Iris pigment epithelial cell (primary cell): ENCODE results near the gene CLIC4.
"Not testable (repeated sequence)": the region's sequence is repeated elsewhere in the genome, so short reads cannot be mapped to it uniquely, and the experiment has no call there.

Experiments
- DNase-seq: peaks from one replicate; pipeline ENCODE4 v3.0.0-alpha.2; 2011; ENCODE audit warnings: low read depth

Gene CLIC4

DNA sequence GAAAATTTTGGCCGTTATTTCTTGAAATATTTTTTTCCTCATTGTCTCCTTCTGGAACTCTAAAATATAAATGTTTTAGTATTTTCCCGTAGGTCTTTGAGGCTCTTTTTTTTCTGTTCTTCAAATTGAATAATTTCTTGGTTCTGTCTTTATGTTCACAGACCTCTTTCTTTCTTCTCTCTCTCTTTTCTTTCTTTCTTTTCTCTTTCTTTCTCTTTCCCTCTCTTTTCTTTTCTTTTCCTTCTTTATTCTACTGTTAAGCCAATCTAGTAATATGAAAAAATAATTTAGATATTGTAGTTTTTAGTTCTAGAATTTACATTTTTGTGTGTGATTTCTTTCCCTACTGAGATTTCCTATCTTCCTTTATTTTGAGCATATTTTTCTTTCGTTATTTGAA lies 30.1 kb downstream of the CLIC4 start:
- DNase-seq, result no peak

DNA sequence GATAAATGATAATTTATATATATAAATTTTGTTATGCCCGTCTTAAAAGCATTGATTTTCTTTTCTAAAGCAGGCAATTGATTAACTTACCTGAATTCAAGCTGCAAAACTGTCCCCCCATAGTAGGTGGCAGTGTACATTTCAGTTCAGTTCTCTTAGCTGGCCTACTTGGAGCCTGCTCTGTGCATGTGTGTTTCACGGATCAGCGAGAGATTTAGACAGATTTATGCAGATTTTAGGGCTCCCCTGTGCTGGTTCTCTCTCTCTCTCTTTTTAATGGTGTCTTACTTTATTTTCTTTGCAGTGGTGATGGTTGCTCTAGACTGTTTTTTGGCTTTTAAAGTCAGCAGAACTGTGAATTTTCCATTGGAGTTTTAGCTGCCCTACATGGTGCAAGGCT lies 30.7 kb downstream of the CLIC4 start:
- no peak for DNase-seq

DNA sequence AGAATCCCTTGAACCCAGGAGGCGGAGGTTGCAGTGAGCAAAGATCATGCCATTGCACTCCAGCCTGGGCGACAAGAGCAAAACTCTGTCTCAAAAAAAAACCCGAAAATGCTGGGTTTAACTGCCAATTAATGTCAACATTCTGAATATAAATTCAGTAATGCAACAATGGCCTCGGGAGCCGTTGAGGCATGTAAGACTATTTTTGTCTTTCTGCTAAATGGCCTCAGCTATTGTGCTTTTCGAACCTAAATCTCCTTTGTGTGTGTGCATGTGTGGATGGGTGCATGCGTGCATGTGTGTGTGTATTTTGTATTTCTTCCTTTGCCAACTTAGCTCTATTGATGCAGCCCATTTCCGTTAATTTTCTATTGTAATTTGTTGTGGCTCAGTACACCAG lies 31.6 kb downstream of the CLIC4 start:
- DNase-seq, result no peak

DNA sequence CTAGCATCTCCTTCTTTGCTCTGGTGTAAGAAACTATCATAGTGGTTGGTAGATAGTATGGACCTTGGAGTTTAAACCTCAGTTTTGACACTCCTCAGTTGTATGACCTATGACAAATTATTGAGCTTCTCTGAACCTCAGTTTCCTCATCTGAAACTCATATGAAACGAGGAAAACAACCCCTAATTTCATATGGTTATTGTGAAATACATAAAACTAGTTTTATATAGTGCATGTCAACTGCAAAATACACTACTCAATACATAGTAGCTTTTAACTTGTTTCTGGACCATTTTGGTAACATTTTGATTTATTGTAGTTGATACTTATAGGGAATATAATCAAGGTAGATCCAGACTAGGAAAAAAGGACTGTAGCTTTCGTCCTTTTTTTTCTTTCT lies 32.9 kb downstream of the CLIC4 start:
- no peak for DNase-seq

DNA sequence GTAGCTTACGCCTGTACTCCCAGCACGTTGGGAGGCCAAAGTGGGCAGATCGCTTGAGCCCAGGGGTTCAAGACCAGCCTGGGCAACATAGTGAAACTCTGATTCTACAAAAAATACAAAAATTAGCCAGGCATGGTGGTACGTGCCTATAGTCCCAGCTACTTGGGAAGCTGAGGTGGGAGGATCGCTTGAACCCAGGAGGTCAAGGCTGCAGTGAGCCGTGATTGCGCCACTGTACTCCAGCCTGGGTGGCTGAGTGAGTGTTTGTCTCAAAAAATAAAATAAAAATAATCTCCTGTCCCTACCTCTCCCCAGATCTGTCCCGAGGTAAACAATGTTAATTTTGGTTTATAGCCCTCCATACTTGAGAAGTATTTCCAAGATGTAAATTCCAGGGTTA lies 34.0 kb downstream of the CLIC4 start:
- not testable (repeated sequence) for DNase-seq

DNA sequence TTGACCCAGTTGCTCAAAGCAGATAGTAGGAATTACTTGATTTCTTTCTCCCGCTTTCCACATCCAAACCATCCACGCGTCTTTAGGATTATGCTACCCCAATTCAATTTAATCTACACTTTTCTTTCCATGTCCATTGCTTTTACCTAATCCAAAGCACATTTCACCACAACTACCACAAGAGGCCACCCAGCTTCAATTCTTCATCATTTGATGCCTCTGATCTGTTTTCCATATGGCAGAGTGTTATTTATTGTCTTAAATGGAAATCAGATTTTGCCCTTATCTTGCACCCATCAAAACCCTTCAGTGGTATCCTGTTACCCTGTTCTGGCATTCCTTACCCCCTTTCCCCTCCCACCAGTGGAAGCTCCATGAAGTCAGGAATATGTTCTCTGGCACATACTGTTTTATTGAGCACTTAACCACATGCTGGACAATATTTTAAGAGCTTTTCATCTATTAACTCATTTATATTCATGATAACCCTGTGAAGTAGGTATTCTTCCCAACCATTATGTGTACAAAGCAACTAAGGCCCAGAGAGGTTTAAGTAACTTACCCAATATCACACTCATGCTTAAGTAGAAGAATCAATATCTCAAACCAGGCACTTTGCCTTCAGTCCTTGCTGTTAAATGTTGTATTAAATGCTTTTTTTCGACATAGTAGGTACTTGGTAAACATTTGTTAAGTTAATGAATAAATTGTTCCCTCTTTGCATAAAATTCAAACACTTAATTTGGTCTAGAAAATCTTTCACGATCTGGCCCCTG lies 34.6 kb downstream of the CLIC4 start:
- peak; percentile 39 for DNase-seq

DNA sequence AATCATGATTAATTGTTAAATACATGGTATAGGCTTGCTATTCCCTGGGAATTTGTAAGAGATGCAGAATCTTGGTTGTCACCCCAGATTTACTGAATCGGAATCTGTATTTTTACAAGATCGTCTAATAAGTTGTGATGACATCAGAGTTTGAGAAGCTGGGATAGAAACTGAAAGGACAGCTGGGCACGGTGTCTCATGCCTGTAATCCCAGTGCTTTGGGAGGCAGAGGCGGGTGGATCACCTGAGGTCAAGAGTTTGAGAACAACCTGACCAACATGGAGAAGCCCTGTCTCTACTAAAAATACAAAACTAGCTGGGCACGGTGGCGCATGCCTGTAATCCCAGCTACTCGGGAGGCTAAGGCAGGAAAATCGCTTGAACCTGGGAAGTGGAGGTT lies 35.4 kb downstream of the CLIC4 start:
- DNase-seq, result peak; percentile 30

DNA sequence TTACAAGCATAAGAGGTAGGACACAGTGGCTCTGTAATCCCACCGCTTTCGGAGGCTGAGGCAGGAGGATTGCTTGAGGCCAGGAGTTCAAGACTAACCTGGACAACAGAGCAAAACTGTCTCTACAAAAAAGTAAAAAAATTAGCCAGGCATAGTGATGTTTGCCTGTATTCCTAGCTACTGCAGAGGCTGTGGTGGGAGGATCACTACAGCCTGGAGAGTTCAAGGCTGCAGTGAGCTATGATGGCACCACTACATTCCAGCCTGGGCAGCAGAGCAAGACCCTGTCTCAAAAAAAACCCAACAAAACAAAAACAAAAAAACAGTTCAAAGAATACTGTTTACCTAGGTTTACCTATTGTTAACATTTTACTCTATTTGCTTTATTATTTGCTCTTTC lies 37.4 kb downstream of the CLIC4 start:
- DNase-seq, result no peak

DNA sequence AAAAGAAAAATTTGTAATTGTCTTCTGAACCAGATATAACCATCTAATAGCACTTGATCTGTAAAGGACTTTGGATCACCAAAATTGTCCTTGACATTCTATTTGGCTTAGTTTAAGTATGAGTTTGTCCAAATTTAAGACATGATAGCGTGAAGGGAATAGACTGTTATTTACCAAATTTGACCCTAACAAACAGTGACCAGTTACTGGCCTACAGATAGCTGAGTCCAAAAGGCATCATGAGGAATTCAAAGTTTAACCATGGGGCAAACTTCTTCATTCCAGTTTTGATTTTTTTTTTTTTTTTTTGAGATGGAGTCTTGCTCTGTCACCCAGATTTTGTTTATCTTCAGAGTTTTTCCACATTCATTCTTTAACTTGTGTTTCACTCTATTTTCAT lies 38.5 kb downstream of the CLIC4 start:
- DNase-seq, result no peak

DNA sequence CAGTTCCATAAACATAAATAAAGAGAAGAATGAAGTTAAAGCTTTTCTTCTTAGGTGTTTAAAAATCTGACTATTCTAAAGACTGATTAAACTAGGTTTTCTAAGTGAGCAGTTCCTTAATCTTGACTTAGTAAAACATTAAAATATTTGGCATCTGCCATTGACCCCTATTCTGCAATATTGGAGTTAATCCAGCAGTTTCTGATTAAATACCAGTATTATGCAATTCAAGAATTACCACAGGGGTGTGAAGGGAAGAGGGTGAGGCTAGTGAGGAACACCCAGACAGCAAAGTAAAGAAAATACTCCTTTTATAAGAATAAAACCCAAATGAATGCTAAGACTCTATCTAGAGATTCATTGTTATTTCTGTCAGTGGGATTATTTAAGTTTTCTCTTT lies 40.9 kb downstream of the CLIC4 start:
- peak; percentile 56 for DNase-seq

DNA sequence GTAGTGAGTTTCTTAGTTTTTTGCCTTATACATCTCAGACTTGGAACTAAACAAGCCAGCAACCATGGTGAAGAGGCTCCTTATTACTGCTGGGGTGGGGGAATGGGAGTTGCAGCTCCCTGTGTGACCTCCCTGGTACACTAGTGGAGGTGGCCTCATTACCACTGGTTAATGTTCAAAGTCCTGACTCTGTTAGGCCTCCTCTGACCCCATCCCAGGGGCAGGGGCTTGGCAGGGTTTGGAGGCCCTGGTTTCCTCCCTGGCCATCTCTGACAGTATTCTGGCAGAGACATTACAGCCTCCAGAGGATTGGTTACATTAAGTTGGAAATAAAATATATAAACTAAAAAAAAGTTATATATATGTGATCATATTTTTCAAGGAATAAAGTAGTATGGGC lies 45.2 kb downstream of the CLIC4 start:
- DNase-seq, result no peak

DNA sequence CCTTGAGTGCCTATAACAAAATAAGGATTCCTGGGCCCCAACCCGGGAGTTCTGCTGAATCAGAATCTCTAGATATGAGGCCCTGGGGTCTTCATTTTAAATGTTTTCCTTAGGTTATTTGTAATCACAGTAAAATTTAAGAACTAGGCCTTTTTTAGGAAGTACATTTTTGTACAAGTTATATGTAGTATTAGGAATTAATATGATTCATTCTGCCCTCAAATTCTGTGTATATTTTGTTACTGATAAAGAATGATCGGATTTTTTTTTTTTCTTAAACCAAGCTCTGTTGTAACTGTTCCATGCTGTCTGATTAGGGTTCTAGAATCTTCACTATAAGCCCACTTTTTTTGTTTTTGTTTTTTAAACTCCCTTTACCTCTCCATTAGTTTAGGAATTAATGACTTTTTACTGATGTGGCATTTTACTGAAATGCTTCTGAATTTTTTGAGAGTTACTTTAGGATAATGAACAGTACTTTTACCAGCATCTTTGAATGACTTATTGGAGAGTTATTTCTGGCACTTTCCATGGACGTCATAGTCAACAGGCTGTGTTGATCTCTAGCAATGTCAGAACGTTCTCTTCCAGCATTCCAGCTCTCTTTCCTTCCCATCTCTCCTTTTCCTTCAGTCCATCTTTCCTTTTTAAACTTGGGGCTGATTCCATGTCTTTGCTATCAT lies 48.3 kb downstream of the CLIC4 start:
- peak; percentile 87 for DNase-seq

DNA sequence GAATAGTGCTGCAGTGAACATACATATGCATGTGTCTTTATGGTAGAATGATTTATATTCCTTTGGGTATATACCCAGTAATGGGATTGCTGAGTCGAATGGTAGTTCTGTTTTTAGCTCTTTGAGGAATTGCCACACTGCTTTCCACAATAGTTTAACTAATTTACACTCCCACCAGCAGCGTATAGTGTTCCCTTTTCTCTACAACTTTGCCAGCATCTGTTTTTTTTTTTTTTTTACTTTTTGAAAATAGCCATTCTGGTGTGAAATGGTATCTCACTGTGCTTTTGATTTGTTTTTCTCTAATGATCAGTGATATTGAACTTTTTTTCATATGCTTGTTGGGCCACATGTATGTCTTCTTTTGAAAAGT lies 48.9 kb downstream of the CLIC4 start:
- DNase-seq, result not testable (repeated sequence)

DNA sequence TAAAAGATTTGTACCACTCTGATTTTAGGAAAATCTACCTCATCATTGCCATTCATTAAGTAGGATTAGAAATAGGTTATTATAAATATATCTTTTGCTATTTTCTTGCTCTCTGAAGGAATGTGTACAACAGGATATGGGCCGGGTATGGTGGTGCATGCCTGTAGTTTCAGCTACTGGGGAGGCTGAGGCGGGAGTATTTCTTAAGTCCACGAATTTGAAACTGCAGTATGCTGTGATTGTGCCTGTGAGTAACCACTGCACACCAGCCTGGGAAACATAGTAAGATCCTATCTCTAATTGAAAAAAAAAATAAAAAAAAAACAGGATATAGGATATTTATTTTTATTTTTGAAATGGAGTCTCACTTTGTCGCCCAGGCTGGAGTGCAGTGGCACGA lies 50.0 kb downstream of the CLIC4 start:
- peak; percentile 71 for DNase-seq

DNA sequence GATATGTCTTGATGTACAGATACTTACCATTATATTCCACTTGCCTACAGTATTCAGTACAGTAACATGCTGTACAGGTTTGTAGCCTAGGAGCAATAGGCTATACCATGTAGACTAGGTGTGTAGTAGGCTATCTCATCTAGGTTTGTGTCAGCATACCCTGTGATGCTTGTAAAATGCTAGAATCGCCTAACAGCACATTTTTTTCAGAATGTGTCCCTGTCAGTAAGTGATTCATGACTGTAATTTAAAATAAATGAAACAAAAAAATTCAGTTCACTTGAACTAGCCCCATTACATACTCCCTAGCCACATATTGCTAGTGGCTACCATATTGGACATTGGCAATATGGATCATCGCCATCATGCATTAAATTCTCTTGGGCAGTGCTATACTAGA lies 51.3 kb downstream of the CLIC4 start:
- DNase-seq, result no peak

DNA sequence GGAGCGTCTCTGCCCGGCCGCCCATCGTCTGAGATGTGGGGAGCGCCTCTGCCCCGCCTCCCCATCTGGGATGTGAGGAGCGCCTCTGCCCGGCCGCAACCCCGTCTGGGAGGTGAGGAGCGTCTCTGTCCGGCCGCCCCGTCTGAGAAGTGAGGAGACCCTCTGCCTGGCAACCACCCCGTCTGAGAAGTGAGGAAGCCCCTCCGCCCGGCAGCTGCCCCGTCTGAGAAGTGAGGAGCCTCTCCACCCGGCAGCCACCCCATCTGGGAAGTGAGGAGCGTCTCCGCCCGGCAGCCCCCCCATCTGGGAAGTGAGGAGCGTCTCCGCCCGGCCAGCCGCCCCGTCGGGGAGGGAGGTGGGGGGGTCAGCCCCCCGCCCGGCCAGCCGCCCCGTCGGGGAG lies 54.0 kb downstream of the CLIC4 start:
- not testable (repeated sequence) for DNase-seq

DNA sequence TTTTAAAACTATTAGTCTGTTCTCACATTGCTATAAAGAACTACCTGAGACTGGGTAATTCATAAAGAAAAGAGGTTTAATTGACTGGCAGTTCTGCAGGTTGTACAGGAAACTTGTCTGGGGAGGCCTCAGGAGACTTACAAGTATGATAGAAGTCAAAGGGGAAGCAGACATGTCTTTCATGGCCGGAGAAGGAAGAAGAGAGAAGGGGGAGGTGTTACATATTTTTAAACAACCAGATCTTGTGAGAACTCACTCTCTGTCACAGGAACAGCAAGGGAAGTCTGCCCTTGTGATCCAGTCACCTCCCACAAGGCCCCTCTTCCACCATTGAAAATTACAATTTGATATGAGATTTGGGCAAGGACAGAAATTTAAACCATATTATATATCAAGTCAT lies 55.9 kb downstream of the CLIC4 start:
- DNase-seq, result no peak

DNA sequence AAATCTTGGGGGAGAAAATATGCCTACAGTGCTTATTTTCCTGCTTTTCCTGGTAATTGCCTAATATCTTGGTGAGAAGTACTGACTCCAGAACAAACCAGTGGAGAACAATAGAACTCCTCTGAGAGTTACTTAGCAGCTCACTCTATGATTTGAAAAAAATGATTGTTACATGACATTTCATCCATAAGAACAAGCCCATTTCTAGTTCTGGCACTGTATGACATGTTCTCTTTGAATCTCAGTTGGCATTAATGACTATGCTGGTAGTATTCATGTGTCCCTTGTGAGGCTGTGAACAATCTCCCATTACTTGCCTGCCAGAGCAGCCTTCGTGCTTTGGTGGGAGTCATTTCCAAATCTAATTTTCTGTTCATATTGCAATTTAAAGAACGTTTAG lies 58.0 kb downstream of the CLIC4 start:
- no peak for DNase-seq

DNA sequence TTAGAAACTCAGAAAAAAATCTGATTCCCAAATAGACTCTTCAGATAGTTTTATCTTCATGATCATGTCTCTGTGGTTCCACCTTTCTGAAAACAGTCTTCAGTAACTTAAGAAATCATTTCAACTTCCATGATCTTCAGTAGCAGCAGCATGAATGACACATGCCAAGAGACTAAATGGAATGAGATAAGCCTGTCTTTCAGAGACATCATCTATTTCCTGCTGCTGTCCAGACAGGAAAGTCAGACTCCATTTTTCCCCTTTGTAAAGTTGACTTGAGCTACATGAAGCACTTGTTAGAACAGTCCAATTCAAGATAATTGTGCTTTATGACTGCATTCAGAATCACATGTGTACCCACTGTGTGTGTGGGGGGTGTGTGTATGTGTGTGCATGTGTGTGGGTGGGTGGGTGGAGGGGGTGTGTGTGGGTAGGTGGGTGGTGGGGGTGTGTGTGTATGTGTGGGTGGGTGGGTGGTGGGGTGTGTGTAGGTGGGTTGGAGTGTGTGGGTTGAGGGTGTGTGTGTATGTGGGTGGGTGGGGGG lies 58.8 kb downstream of the CLIC4 start:
- peak; percentile 29 for DNase-seq

DNA sequence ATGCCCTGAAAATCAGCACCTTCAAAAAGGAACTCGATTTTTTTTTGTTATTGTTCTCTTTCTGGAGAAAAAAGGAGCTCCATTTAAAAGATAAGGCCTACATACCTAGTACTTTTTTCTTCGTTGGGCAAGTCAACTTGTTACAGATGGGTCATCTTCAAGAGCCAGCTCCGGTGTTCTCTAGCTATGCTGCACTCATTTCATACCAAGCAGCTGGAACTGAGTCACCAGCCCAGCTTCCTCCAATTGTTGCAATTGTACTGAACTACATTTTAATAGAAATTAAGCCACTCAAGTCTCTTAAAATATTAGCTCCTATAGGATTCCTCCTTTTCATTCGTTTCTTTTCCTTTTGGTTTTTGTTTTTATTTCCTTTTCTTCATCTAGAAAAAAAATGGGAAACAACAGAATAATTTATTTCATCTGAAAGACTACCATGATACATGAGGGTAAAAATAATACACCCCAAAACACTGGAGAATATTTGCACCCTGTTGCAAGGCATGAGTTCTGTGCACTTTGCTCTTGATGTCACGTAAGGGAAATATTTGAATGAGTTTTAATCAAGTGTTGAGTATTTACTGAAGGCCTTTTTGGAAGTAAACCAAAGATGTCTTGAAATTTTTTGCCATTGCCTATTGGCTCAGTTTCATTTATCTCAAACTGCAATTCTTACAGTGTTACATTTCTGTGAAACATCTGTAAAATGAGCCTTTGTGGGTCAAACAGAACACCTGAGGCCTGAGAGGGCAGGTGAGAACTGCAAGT lies 60.5 kb downstream of the CLIC4 start:
- DNase-seq, result peak; percentile 86

DNA sequence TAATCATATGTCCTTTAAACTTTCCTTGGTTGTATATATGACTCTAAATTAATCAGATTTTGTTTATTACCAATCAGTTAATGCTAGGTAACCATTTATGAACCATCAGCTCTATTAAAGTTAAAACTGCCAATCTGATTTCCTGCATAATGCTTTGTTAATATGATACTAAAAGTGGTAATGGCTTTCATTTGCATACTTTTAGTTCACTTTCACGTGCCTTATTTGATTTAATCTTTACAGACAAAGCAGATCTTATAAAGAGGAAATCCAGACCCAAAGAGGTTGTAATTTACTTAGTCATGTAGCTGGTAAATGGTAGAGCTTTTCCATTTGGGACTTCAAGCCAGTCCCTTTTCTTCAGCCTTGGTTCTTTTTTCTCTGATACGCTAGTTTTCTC lies 61.3 kb downstream of the CLIC4 start:
- DNase-seq, result no peak

DNA sequence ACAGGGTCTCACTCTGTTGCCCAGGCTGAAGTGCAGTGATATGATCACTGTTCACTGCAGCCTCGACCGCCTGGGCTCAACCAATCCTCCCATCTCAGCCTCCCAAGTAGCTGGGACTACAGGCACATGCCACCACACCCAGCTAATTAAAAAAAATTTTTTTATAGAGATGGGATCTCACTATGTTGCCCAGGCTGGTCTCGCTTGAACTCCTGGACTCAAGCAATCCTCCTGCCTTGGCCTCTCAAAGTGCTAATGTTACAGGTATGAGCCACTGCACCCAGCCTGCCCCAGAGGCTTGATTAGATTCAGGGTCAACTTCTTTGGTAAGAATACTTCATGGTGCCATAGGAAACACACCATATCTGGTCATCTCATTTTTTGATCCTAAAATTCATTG lies 66.2 kb downstream of the CLIC4 start:
- DNase-seq, result not testable (repeated sequence)

DNA sequence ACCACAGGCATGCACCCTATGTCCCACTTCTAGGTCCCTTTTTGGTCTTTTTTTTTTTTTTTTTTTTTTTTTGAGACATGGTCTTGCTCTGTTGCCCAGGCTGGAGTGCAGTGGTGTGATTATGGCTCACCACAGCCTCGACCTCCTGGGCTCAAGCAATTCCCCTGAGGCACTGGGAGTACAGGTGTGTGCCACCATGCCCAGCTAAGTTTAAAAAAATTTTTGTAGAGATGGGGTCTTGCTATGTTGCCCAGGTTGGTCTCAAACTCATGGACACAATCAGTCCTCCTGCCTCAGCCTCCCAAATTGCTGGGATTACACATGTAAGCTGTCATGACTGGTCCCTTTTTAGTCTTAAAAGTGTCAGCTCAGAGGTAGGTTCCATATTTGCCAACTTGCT lies 75.0 kb downstream of the CLIC4 start:
- DNase-seq, result not testable (repeated sequence)
